ENCODE results near the gene PTTG1IP.

- no peak for TF ChIP-seq ZNF311 (tag by site-specific recombination; IDR thresholded peaks at IDR 0.05; ENCODE audit: borderline replicate concordance)
- no peak for TF ChIP-seq HOXA7 (CRISPR knock-in tag; IDR thresholded peaks at IDR 0.05; ENCODE audit: borderline replicate concordance)
- no peak for TF ChIP-seq ELK4 (IDR thresholded peaks at IDR 0.05; ENCODE audit: borderline replicate concordance, low read depth, low read length)
These were observed 4.8 kb downstream of the PTTG1IP start for GRCh38 chr21:44868707-44869106.

All from HEK293 (cell line).